Measurements from ENCODE around the gene SPEM1.
A peak's percentile ranks its signal among the peaks of the same experiment; 100 is the strongest.

The SPEM1 gene

GRCh38 chr17:7419819-7420610, at the start of gene SPEM1:
Gene SPEM1 (plus strand): TSS chr17:7420324. CDS start chr17:7420385, 61 bp downstream.
- DNase-seq, result no peak

GRCh38 chr17:7370853-7371252, 49.3 kb upstream of the SPEM1 start:
- no peak for DNase-seq

- no peak for DNase-seq
Measured at GRCh38 chr17:7374353-7374752, 45.8 kb upstream of the SPEM1 start.

GRCh38 chr17:7379134-7379533, 41.0 kb upstream of the SPEM1 start:
- no peak for DNase-seq

GRCh38 chr17:7380321-7380720, 39.8 kb upstream of the SPEM1 start:
- no peak for DNase-seq

GRCh38 chr17:7380855-7381683, 39.1 kb upstream of the SPEM1 start, which contains the start of gene TNK1:
Gene TNK1 (plus strand): TSS chr17:7381089. CDS start chr17:7382927, 1,838 bp downstream.
- DNase-seq, result no peak

- DNase-seq, result no peak
Measured at GRCh38 chr17:7382901-7383300, 37.2 kb upstream of the SPEM1 start.

- DNase-seq, result no peak
Measured at GRCh38 chr17:7383371-7383741, 36.8 kb upstream of the SPEM1 start.

GRCh38 chr17:7383742-7384488, 36.2 kb upstream of the SPEM1 start:
- peak; percentile 82 for DNase-seq

- DNase-seq, result no peak
Measured at GRCh38 chr17:7384489-7385081, 35.5 kb upstream of the SPEM1 start.

- no peak for DNase-seq
Measured at GRCh38 chr17:7388856-7389255, 31.3 kb upstream of the SPEM1 start.

- DNase-seq, result no peak
Measured at GRCh38 chr17:7389924-7390910, 29.9 kb upstream of the SPEM1 start.

- no peak for DNase-seq
Measured at GRCh38 chr17:7391307-7391706, 28.8 kb upstream of the SPEM1 start.

- DNase-seq, result no peak
Measured at GRCh38 chr17:7392696-7393612, 27.2 kb upstream of the SPEM1 start.

- DNase-seq, result peak; percentile 56
Measured at GRCh38 chr17:7393613-7394451, 26.3 kb upstream of the SPEM1 start.

- peak; percentile 90 for DNase-seq
Measured at GRCh38 chr17:7394452-7395191, 25.5 kb upstream of the SPEM1 start, which contains the start of gene PLSCR3. Gene PLSCR3 (minus strand): TSS chr17:7394525. CDS start chr17:7394110, 415 bp downstream.

GRCh38 chr17:7396147-7396546, 24.0 kb upstream of the SPEM1 start:
- no peak for DNase-seq

- no peak for DNase-seq
Measured at GRCh38 chr17:7398612-7399011, 21.5 kb upstream of the SPEM1 start.

All from stimulated activated CD8-positive, alpha-beta memory T cell treated with anti-CD3 and anti-CD28 coated beads, Interleukin-4, amount 100 ng/mL, for 48 hours (primary cell).